A673 (cell line): Measurements from ENCODE around the gene RECQL.

Source experiments
- EZH2 ChIP-seq: fragments of 200-600 bp; sonication (generic); IDR thresholded peaks from 2 replicates; pipeline ENCODE4 v1.6.1; 2017; ENCODE audit warnings: borderline replicate concordance, low read depth, mild to moderate bottlenecking, mixed read lengths, antibody characterized with exemption, low read length; ENCODE audit not compliant: poor library complexity, severe bottlenecking
- TF ChIP-seq, protein P1 (sequence below): fragments of 300-800, 200-600 bp; sonication (generic); conservative IDR thresholded peaks from 2 replicates; pipeline ENCODE4 v1.5.1; 2017; ENCODE audit warnings: low read depth, mild to moderate bottlenecking, antibody characterized with exemption, low read length, moderate library complexity, mixed read lengths

DNA sequence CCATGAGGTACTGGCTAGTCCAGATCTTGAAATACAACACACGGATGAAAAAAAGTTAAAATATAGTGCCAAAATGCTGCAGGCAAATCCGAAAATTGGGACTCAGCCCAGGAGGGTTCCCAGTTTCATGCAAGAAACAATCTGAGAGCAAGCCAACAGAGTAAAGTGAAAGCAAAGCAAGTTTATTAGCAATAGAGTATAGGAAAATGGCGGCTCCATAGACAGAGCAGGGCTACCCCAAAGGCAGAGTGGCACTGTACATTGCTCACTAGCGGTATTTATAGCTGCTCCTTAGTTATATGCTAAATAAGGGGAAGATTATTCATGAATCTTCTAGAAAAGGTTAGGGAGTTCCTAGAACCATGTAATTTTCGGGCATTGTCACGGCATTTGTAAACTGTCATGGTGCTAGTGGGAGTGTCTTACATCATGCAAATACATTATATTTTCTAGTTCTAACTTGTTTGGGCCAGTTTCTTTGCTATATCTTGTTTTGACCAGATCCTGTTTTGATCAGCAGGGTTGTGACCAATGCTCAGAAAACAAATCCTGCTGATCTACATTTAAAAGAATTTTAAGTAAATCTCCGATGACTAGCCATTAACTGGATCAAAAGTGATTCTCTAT is 29.1 kb downstream of the RECQL start:
- TF ChIP-seq, protein P1, sequence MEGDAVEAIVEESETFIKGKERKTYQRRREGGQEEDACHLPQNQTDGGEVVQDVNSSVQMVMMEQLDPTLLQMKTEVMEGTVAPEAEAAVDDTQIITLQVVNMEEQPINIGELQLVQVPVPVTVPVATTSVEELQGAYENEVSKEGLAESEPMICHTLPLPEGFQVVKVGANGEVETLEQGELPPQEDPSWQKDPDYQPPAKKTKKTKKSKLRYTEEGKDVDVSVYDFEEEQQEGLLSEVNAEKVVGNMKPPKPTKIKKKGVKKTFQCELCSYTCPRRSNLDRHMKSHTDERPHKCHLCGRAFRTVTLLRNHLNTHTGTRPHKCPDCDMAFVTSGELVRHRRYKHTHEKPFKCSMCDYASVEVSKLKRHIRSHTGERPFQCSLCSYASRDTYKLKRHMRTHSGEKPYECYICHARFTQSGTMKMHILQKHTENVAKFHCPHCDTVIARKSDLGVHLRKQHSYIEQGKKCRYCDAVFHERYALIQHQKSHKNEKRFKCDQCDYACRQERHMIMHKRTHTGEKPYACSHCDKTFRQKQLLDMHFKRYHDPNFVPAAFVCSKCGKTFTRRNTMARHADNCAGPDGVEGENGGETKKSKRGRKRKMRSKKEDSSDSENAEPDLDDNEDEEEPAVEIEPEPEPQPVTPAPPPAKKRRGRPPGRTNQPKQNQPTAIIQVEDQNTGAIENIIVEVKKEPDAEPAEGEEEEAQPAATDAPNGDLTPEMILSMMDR: no peak
- TF ChIP-seq EZH2: no peak
